CD4-positive, alpha-beta memory T cell (primary cell): ENCODE measurements around the gene SEL1L3. TPM values are rescaled to one million over a fixed set of nuclear protein-coding genes. Genes with fewer than 3 reads are reported as not detected.

Experiments
- CTCF ChIA-PET: fragments of 350-600 bp; sonication (Branson Sonifier 250); formaldehyde crosslinking; loops from one replicate; lab custom pipeline; 2021; ENCODE audit warnings: inconsistent platforms; ENCODE audit not compliant: partially characterized antibody; lab: Charles Lee
- POLR2A ChIA-PET: fragments of 350-600 bp; sonication (Branson Sonifier 250); formaldehyde crosslinking; loops from one replicate; lab custom pipeline; 2021; ENCODE audit not compliant: partially characterized antibody; lab: Charles Lee
- DNase-seq, 5 donors: peaks; one replicate each; pipeline versions ENCODE4 v3.0.0 to v3.0.0-alpha.2; 2020 to 2022; ENCODE audit warnings: mixed read lengths in 1 of 5
- H3K27ac ChIP-seq: one replicate; pipeline ENCODE4 v1.7.0; 2013; ENCODE audit warnings: low read depth, low read length
- H3K27me3 ChIP-seq: 2 replicates; pipeline ENCODE4 v1.7.0; 2013; ENCODE audit warnings: mild to moderate bottlenecking, low read length, moderate library complexity; ENCODE audit not compliant: insufficient read depth
- H3K36me3 ChIP-seq: 2 replicates; pipeline ENCODE4 v1.7.0; 2013; ENCODE audit warnings: mild to moderate bottlenecking, low read length, moderate library complexity; ENCODE audit not compliant: insufficient read depth
- H3K4me1 ChIP-seq: 2 replicates; pipeline ENCODE4 v1.7.0; 2013; ENCODE audit warnings: mild to moderate bottlenecking, low read length, moderate library complexity; ENCODE audit not compliant: insufficient read depth
- H3K4me3 ChIP-seq, 2 donors: one replicate each; pipeline ENCODE4 v1.7.0; 2013; ENCODE audit warnings: low read length in 2 of 2, mild to moderate bottlenecking in 1 of 2
- H3K9me3 ChIP-seq, 2 donors: one replicate each; pipeline ENCODE4 v1.7.0; 2013; ENCODE audit warnings: low read length in 2 of 2, control low read depth in 1 of 2; ENCODE audit not compliant: control insufficient read depth in 1 of 2
- H3K27ac Mint-ChIP-seq, 7 donors: one replicate each; pipeline ENCODE4 v1.8.0; 2020 to 2021; ENCODE audit warnings: mixed read lengths in 7 of 7, mild to moderate bottlenecking in 6 of 7, inconsistent platforms in 3 of 7, moderate library complexity in 3 of 7
- H3K27me3 Mint-ChIP-seq, 2 donors: one replicate each; pipeline ENCODE4 v1.8.0; 2020 to 2021; ENCODE audit warnings: mixed read lengths in 2 of 2
- H3K36me3 Mint-ChIP-seq, 2 donors: one replicate each; pipeline ENCODE4 v1.8.0; 2020 to 2021; ENCODE audit warnings: mixed read lengths in 2 of 2, inconsistent platforms in 1 of 2, mild to moderate bottlenecking in 1 of 2
- H3K4me1 Mint-ChIP-seq, 4 donors: one replicate each; pipeline ENCODE4 v1.8.0; 2020 to 2021; ENCODE audit warnings: mixed read lengths in 4 of 4, mild to moderate bottlenecking in 1 of 4
- H3K4me3 Mint-ChIP-seq, 8 donors: one replicate each; pipeline ENCODE4 v1.8.0; 2020 to 2021; ENCODE audit warnings: mixed read lengths in 8 of 8, mild to moderate bottlenecking in 7 of 8, moderate library complexity in 6 of 8, inconsistent platforms in 3 of 8
- H3K9me3 Mint-ChIP-seq, 8 donors: one replicate each; pipeline ENCODE4 v1.8.0; 2020 to 2021; ENCODE audit warnings: mixed read lengths in 8 of 8, mild to moderate bottlenecking in 5 of 8, inconsistent platforms in 3 of 8, moderate library complexity in 1 of 8
- intact Hi-C: fragments of 100-400 bp; cut with micrococcal nuclease; formaldehyde crosslinking; loops from one replicate; pipeline ENCODE4 v1.15.1; 2023
- polyA plus RNA-seq, 2 donors: library from polyadenylated mRNA; unstranded; fragments of 300-500 nt; fragmentation: Illumina TruSeq; gene quantifications; one replicate each; pipeline ENCODE4 v1.2.3, GENCODE V29; 2021
- total RNA-seq, 2 experiments: library from RNA; stranded (reverse); gene quantifications; one replicate each; pipeline ENCODE4 v1.2.3, GENCODE V29; 2021

The SEL1L3 gene
- total and polyA plus RNA-seq, 4 experiments from 2014 or later, result 61.3 to 68.8 (median 62.9) TPM

- Mint-ChIP-seq H3K4me1 (peaks cover 38 to 81% (median 51%) of the 10 kb centered on the region in 4 donors), H3K36me3 (peaks cover 48 to 56% of the 10 kb centered on the region in 2 donors), H3K9me3 (no peaks in the 10 kb centered on the region), H3K27ac (peak overlapping the region in 5 of 7 donors; percentile 59 to 79 (median 66)), H3K4me3 (peak overlapping the region in 6 of 8 donors; percentile 7 to 63 (median 32)), H3K27me3 (no peaks in the 10 kb centered on the region)
- Histone ChIP-seq H3K9me3 (no peaks in the 10 kb centered on the region), H3K4me3 (no peak overlapping the region), H3K27ac (no peak overlapping the region), H3K4me1 (peaks cover 28% of the 10 kb centered on the region), H3K36me3 (peaks cover 19% of the 10 kb centered on the region), H3K27me3 (no peaks in the 10 kb centered on the region)
- intact Hi-C loops, result loop anchor here (2.0 to 5.0 kb wide), 3 partner anchors 69 to 567 kb away; partner anchors contain the start of gene SMIM20
- POLR2A ChIA-PET, result no interaction called here
- DNase-seq, result no peak
- CTCF ChIA-PET, result no interaction called here
Observed at GRCh38 chr4:25843340-25844097, 19.3 kb downstream of the SEL1L3 start.

GRCh38 chr4:25842229-25842845, 20.5 kb downstream of the SEL1L3 start:
- H3K27ac ChIP-seq, result no peak overlapping the region
- peak overlapping the region in 6 of 7 donors; percentile 13 to 84 (median 48) for H3K27ac Mint-ChIP-seq
- peaks cover 17% of the 10 kb centered on the region for H3K36me3 ChIP-seq
- H3K4me1 ChIP-seq, result peaks cover 28% of the 10 kb centered on the region
- H3K27me3 ChIP-seq, result no peaks in the 10 kb centered on the region
- intact Hi-C loops, result loop anchor here (1.0 to 5.0 kb wide), 4 partner anchors 70 to 568 kb away; partner anchors contain the start of gene SMIM20
- H3K27me3 Mint-ChIP-seq, result no peaks in the 10 kb centered on the region
- peak overlapping the region in 4 of 8 donors; percentile 18 to 63 (median 30) for H3K4me3 Mint-ChIP-seq
- no peaks in the 10 kb centered on the region for H3K9me3 ChIP-seq
- DNase-seq, result peak in 3 of 5 donors; percentile 36 to 41 (median 41)
- ChIA-PET POLR2A (interaction anchor here (0.9 to 1.6 kb wide), 2 partner anchors 16 to 72 kb away, joined by 3 to 4 read pairs; partner anchors contain the start of gene SMIM20), CTCF (interaction anchor here (0.7 to 2.9 kb wide), 11 partner anchors 12 to 568 kb away, joined by 3 to 27 read pairs (median 5); partner anchors contain the start of gene SMIM20)
- H3K36me3 Mint-ChIP-seq, result peaks cover 40 to 49% of the 10 kb centered on the region in 2 donors
- peaks cover 33 to 74% (median 46%) of the 10 kb centered on the region in 4 donors for H3K4me1 Mint-ChIP-seq
- H3K9me3 Mint-ChIP-seq, result no peaks in the 10 kb centered on the region
- no peak overlapping the region for H3K4me3 ChIP-seq

DNA sequence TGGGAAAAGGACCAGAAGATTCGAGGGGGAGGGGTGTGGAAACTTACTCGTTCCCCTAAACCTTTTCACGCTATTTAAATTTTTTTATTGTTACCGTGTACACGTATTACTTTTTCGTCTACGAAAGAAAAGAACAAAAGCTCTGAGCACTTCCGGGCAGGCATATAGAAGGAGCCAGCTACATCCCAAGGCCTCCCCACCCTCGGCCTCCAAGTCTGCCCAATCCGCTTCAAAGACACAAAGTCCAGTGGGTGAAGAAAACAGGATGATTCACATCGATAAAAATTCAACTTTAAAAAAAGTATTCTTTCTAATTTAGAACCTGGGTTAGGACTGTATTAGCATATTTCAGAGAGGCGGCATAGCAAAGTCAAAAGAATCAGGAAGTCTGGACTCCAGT, 23.1 kb downstream of the SEL1L3 start:
- no peaks in the 10 kb centered on the region for H3K9me3 ChIP-seq
- H3K36me3 ChIP-seq, result peaks cover 3% of the 10 kb centered on the region
- no peak overlapping the region for H3K4me3 ChIP-seq
- no peaks in the 10 kb centered on the region for H3K27me3 ChIP-seq
- POLR2A ChIA-PET, result no interaction called here
- no peak overlapping the region for H3K27ac ChIP-seq
- peaks cover 28% of the 10 kb centered on the region for H3K4me1 ChIP-seq
- DNase-seq, result no peak
- Mint-ChIP-seq H3K9me3 (no peaks in the 10 kb centered on the region), H3K36me3 (peaks cover 40 to 50% of the 10 kb centered on the region in 2 donors), H3K27ac (no peak overlapping the region), H3K27me3 (no peaks in the 10 kb centered on the region), H3K4me1 (peaks cover 34 to 70% (median 49%) of the 10 kb centered on the region in 4 donors), H3K4me3 (no peak overlapping the region)
- CTCF ChIA-PET, result interaction anchor here (1.5 kb wide), 1 partner anchor 148 kb away, joined by 3 read pairs; no protein-coding TSS in a partner anchor
- intact Hi-C loops, result loop anchor here (5.0 kb wide), 2 partner anchors 73 to 488 kb away; partner anchors contain the start of gene SMIM20

GRCh38 chr4:25839233-25839632, 23.6 kb downstream of the SEL1L3 start:
- intact Hi-C loops, result no loop called here
- no peak for DNase-seq
- H3K27me3 Mint-ChIP-seq, result no peaks in the 10 kb centered on the region
- Histone ChIP-seq H3K9me3 (no peaks in the 10 kb centered on the region), H3K4me1 (peaks cover 26% of the 10 kb centered on the region), H3K4me3 (no peak overlapping the region), H3K36me3 (peaks cover 3% of the 10 kb centered on the region), H3K27me3 (no peaks in the 10 kb centered on the region), H3K27ac (no peak overlapping the region)
- H3K4me3 Mint-ChIP-seq, result no peak overlapping the region
- peaks cover 35 to 71% (median 48%) of the 10 kb centered on the region in 4 donors for H3K4me1 Mint-ChIP-seq
- ChIA-PET CTCF (interaction anchor here (1.5 kb wide), 1 partner anchor 149 kb away, joined by 3 read pairs; no protein-coding TSS in a partner anchor), POLR2A (no interaction called here)
- H3K27ac Mint-ChIP-seq, result peak overlapping the region in 1 of 7 donors; percentile 13
- peaks cover 41 to 54% of the 10 kb centered on the region in 2 donors for H3K36me3 Mint-ChIP-seq
- H3K9me3 Mint-ChIP-seq, result no peaks in the 10 kb centered on the region

DNA sequence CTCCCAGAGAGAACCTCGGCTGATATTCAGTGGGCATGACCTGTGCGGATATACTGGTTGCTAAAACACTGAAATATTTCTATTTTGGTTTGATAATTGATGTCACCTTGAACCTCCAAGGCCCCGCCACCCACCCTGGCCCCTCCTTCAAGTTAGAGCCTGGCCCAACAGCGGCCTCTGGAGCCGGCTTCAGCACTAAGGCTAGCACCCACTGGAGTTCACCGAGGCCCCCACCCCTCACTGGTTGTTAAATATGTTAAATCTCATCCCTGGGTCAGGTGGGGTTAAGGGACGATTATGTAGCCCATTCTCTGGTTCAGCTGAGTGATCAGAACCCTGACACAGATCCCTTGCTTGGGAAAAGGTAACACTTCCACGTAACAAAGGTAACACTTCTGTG, 24.3 kb downstream of the SEL1L3 start:
- intact Hi-C loops, result no loop called here
- Histone ChIP-seq H3K4me3 (no peak overlapping the region), H3K4me1 (peaks cover 19% of the 10 kb centered on the region), H3K9me3 (no peaks in the 10 kb centered on the region), H3K27ac (no peak overlapping the region), H3K36me3 (peaks cover 3% of the 10 kb centered on the region), H3K27me3 (no peaks in the 10 kb centered on the region)
- ChIA-PET CTCF (interaction anchor here (1.5 kb wide), 1 partner anchor 149 kb away, joined by 3 read pairs; no protein-coding TSS in a partner anchor), POLR2A (interaction anchor here (1.1 kb wide), 1 partner anchor 21 kb away, joined by 3 read pairs; no protein-coding TSS in a partner anchor)
- Mint-ChIP-seq H3K27me3 (no peaks in the 10 kb centered on the region), H3K36me3 (peaks cover 39 to 59% of the 10 kb centered on the region in 2 donors), H3K9me3 (no peaks in the 10 kb centered on the region), H3K27ac (no peak overlapping the region), H3K4me3 (no peak overlapping the region), H3K4me1 (peaks cover 32 to 67% (median 42%) of the 10 kb centered on the region in 4 donors)
- DNase-seq, result no peak

DNA sequence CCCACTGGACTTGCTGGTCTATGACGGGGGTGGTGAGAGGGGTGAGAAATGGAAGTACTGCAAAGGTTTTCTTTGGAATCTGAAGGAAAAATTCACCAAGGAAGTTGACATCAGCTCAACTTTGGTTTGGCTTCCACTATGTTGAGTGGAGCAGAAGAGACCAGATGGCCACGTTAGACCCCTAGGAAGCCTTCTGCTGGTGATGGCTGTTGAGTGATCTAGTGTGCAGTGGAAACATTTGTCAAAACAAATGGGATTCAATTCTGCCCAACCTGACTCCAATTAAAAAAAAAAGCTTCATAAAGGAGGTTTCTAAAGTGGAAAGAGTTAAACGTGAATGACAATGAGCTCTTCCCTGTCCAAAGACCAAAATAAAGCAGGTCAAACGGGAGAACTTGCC, 25.7 kb downstream of the SEL1L3 start:
- Mint-ChIP-seq H3K36me3 (peaks cover 46 to 58% of the 10 kb centered on the region in 2 donors), H3K9me3 (no peaks in the 10 kb centered on the region)

More for the DNA sequence above, 25.7 kb downstream of the SEL1L3 start:
- Mint-ChIP-seq H3K4me3 (no peak overlapping the region), H3K4me1 (peaks cover 19 to 60% (median 31%) of the 10 kb centered on the region in 4 donors), H3K27ac (peak overlapping the region in 2 of 7 donors; percentile 20 to 62), H3K27me3 (no peaks in the 10 kb centered on the region)
- intact Hi-C loops, result no loop called here
- H3K9me3 ChIP-seq, result no peaks in the 10 kb centered on the region
- H3K36me3 ChIP-seq, result peaks cover 7% of the 10 kb centered on the region
- POLR2A ChIA-PET, result no interaction called here
- CTCF ChIA-PET, result no interaction called here
- H3K27me3 ChIP-seq, result no peaks in the 10 kb centered on the region
- no peak overlapping the region for H3K4me3 ChIP-seq
- H3K27ac ChIP-seq, result no peak overlapping the region
- H3K4me1 ChIP-seq, result peaks cover 4% of the 10 kb centered on the region
- no peak for DNase-seq
